ENCODE data around the gene LCOR.

The LCOR gene

DNA sequence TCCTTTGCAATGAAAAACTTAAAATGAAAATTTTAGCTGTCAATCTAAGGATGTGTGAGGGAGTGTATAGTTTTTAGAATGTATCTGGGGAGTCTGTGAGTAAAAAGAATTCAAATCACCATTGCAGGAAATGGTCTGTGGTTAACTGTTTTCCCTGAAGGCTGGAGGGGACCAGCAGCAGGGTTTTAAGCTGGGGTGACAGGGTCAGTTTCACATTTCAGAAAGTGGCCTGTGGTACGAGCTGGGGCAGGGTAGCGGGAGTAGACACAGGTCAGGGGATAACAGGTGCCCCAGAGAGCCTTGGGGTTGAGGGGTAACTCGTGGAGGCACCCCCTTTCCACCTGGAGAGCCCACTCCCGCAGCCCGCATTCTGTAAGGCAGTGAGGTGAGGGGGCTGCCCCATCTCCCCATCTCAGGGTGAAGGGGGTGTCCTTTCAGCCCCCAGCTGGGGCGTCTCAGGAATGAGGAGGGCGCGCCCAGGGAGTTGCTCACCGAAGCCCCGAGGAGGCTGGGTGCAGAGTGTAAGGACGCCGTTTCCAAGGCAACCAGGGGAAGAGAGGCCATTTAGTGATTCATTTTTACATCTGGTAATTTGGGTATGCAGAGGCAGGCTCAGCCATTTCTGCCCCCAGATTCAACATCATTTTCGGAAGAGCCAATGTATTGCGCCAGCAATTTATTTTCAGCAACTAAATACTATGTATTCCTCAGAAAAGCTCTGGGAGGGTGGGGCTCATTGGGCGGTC is 184.8 kb downstream of the LCOR start:
- no peak for TF ChIP-seq CTCF (IDR thresholded peaks at IDR 0.05; ENCODE audit: low read depth, low read length, missing control alignments)
- no peak for DNase-seq (ENCODE audit: low read depth)
- in situ Hi-C loops (cut with HindIII; ENCODE audit: low sequenced_read_pairs), result no loop called here
- H3K4me3 ChIP-seq (ENCODE audit: low read depth, low read length), result no peak overlapping the region

- no peak for DNase-seq (ENCODE audit: low read depth)
- no peak overlapping the region for H3K4me3 ChIP-seq (ENCODE audit: low read depth, low read length)
- in situ Hi-C loops (cut with HindIII; ENCODE audit: low sequenced_read_pairs), result no loop called here
- TF ChIP-seq CTCF (IDR thresholded peaks at IDR 0.05; ENCODE audit: low read depth, low read length, missing control alignments), result no peak
Measured at GRCh38 chr10:97017474-97017903, 185.4 kb downstream of the LCOR start.

GRCh38 chr10:97018251-97019212 is 186.4 kb downstream of the LCOR start:
- in situ Hi-C loops (cut with HindIII; ENCODE audit: low sequenced_read_pairs), result no loop called here
- DNase-seq (ENCODE audit: low read depth), result no peak
- no peak for TF ChIP-seq CTCF (IDR thresholded peaks at IDR 0.05; ENCODE audit: low read depth, low read length, missing control alignments)
- H3K4me3 ChIP-seq (ENCODE audit: low read depth, low read length), result no peak overlapping the region

DNA sequence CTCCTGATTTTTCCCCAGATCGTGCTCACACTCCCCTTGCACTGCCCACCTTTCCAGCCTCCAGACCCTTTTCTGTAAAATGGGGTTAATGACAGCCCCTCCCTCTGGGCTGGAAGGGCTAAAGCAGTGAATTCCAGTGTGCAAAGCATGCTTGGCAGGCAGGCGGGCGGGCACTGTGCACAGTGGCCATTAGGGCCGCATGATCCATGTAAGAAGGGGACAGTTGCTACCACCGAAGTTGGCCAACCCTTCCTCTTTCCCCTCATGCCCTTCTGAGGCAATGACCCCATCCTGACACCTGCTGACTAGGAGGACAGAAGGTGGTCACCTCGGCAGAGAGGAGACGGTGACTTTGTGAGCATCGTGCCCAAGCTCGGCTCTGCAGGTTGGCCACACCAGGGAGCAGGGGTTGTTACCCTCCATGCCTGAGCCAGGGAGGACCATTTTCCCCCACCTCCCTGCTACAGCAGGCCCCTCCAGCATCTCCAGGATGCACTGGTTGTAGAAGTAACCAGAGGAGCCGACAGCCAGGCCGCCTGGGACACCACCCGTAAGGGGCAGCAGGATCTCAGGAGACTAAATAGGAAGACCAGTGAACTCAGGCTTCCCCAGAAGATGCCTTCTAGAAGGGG is 187.2 kb downstream of the LCOR start:
- in situ Hi-C loops (cut with HindIII; ENCODE audit: low sequenced_read_pairs), result no loop called here
- TF ChIP-seq CTCF (IDR thresholded peaks at IDR 0.05; ENCODE audit: low read depth, low read length, missing control alignments), result no peak
- no peak for DNase-seq (ENCODE audit: low read depth)
- H3K4me3 ChIP-seq (ENCODE audit: low read depth, low read length), result no peak overlapping the region

DNA sequence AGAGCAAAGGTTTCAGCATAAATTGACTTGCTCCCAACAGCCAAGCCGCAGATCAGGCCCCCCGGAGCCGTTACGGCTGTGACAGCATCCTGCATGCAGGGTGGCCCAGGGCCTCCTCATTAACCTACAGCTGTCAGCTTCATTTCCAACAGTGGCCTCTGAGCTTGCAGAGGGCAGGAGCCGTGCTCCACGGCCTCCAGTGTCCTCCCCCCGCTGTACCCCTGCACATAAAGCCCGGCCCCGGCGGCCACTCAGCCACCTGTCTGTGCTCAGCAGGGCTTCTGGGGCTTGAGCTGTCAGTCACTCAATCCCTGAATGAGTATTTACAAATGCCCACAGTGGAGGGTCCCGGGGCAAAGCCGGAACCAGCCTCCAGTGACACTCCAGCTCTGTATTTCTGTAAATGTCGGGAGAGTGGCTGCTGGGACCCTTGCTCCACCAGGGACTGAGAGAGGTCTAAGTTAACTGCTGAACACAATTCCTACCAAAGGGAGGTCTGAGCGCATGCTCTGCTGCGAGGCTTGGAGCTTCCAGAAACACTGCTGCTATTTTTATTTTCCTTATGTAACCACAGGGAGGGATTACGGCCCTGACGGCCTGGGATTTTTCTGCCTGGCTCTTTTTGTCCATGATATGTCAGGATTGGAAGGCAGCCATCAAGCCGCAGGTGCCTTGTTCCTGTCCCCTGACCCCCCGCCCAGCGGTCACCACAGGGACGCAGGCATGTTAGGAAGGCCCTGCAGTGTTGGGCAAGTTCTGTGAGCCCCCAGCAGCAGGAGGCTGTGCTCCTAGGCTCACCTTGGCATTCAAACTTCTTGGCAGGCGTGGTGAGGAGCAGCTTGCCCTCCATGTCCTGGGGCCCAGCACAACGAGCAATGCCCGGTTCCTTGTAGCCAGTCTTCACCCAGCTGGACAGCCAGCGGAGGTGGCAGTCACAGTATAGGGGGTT is 188.6 kb downstream of the LCOR start:
- no peak for DNase-seq (ENCODE audit: low read depth)
- no peak for TF ChIP-seq CTCF (IDR thresholded peaks at IDR 0.05; ENCODE audit: low read depth, low read length, missing control alignments)
- in situ Hi-C loops (cut with HindIII; ENCODE audit: low sequenced_read_pairs), result no loop called here
- no peak overlapping the region for H3K4me3 ChIP-seq (ENCODE audit: low read depth, low read length)

Measured in astrocyte of the cerebellum (primary cell).